OCI-LY1 (cell line): ENCODE data around the gene NCOA5.

Source experiments
- CTCF ChIP-seq: fragments of 200-600 bp; sonication (generic), shearing (Covaris generic); IDR thresholded peaks from 2 replicates; pipeline ENCODE4 v1.5.1; 2017; ENCODE audit warnings: mild to moderate bottlenecking, antibody characterized with exemption, low read length, moderate library complexity, mixed read lengths
- EZH2 ChIP-seq: fragments of 200-600 bp; sonication (generic), shearing (Covaris generic); IDR thresholded peaks from 2 replicates; pipeline ENCODE4 v1.8.0; 2017; ENCODE audit warnings: borderline replicate concordance, mixed run types, mild to moderate bottlenecking, antibody characterized with exemption, low read length, moderate library complexity, mixed read lengths

GRCh38 chr20:46043556-46043955 lies 46.2 kb downstream of the NCOA5 start:
- TF ChIP-seq CTCF: no peak
- TF ChIP-seq EZH2: no peak
